ENCODE data around the gene ITCH. TPM values are rescaled to one million over a fixed set of nuclear protein-coding genes. Genes with fewer than 3 reads are reported as not detected.
"Not testable (repeated sequence)": the region's sequence is repeated elsewhere in the genome, so short reads cannot be mapped to it uniquely, and the experiment has no call there.

The ITCH gene
- polyA plus RNA-seq, 3 donors, result 40.9 to 54.4 (median 48.7) TPM

DNA sequence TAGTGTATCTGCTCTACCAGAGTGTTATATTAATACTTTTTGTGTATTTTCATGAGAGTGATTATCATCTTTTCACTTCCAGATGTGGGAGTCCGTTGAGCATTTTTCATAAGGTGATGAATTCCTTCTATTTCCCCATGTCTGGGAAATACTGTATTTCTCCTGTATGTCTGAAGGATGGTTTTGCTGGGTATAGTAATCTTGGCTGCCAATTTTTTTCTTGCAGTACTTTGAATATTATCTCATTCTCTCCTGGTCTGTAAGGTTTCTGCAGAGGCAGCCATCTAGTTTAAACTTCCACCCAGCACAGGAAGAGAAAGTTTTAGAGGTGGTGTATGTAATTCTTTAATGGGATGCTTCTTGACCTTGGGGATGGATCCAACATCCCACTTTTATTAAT, 137.8 kb downstream of the ITCH start:
- no peak for DNase-seq

DNA sequence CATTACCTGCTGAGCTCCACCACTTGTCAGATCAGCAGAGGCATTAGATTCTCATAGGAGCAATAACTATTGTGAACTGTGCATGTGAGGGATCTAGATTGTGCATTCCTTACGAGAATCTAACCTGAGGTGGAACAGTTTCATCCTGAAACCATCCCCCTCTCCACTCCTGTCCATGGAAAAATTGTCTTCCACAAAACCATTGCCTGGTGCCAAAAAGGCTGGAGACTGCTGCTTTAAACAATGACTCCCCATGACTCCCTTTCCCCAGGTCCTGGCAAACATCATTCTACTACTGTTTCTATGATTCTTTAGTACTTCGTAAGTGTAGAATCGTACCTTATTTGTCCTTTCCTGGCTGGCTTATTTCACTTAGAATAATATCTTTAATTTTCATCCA, 143.4 kb downstream of the ITCH start:
- DNase-seq, result no peak

DNA sequence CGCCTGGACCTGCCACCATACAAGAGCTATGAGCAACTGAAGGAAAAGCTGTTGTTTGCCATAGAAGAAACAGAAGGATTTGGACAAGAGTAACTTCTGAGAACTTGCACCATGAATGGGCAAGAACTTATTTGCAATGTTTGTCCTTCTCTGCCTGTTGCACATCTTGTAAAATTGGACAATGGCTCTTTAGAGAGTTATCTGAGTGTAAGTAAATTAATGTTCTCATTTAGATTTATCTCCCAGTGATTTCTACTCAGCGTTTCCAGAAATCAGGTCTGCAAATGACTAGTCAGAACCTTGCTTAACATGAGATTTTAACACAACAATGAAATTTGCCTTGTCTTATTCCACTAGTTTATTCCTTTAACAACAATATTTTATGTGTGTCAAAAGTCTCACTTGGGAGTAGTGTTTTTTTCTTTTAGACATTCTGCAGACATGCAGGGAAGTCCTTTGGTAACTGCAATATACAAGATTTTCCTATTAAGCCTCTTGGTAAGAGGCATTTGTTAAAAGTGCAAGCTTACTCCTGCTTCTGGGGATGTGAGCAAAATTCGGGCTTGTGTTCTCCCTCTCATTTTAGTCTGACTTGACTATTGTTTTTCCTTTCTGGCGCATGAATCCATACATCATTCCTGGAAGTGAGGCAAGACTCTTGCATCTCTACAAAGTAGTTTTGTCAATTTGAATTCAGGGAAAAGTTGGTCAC, 144.8 kb downstream of the ITCH start:
- no peak for DNase-seq

DNA sequence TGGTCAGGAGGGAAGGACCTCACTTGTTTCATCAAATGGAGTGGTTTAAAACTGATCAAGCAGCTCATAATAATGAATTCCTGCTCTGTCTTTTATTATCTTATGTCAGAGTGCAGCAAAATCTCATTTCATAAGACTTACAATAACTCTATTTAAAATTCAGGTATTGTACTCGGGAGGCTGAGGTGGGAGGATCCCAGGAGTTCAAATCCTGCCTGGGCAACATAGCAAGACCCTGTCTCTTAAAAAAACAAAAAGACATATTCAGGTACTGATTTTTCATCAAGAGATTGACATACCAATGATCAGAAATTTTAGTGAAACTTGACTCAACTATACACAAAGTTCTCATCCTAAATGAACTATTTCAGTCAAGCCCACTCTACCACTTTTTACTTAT, 147.5 kb downstream of the ITCH start:
- DNase-seq, result no peak

DNA sequence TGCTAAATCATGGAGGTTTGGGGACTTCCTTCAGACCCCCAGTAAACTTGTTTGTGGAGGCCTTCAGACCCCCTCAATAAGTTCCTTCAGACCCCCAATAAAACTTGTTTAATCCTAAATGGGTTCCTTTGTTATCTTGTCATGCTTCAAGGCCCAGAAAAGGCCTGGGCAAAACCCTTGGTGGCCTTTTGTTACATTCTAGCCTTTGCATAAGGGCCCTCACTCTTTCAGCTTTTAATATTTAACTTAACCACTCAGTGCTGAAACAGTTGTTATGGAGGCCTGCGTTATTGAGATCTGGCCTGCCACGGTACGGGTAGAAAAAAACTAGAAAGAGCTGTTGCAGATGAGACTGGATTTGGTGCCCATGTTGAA, 148.8 kb downstream of the ITCH start:
- no peak for DNase-seq

DNA sequence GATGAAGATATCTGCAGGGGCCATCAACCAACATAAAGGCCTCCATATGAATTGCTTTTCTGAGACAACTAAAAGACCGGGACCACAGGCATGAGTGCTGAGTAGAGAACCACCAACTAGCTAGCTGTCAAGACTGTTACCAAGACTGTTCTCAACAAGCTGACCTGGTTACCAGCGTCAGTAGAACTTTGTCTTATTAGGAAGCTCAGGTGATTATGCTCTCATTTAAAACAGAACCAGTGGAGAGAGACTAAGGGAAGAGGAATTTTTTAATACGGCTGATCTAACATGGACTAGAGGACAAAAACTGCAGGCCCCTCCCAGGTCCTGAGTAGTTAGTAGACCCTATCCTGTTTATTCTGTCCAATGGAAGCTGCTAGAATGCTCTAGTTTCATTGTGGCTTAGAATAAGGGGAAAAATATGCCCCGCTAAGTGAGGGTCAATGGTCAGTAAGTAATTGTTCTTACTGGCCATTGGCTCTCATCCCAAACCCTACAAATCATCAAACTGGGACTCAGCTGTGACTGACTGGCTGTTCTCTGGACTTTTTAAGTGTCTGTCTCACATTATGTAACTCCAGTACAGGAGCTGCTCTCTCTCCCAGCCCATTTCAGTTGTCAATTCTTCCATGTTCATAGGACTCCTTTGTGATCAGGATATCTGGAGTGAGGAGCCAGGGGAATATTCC, 149.3 kb downstream of the ITCH start:
- DNase-seq, result no peak

DNA sequence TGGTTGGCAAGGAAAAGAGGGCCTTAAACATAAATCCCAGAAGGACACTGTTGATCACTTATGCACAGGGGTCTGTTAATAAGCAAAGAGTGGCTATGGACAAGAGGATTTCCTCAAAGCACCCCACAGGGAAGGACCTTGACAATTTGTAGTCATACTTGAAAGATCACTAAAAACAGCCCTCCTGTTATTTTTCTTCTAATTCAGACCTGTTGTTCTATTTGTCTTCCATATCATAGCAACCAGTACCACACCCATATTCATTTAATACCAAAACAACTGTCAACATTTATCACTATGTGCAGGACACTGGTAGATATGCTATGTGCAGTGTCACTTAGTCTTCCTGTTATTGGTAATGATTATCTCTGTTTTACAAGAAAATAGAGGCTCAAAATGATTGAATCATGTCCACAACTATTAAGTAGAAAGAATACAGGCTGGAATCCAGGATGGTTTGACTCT, 149.9 kb downstream of the ITCH start:
- no peak for DNase-seq

DNA sequence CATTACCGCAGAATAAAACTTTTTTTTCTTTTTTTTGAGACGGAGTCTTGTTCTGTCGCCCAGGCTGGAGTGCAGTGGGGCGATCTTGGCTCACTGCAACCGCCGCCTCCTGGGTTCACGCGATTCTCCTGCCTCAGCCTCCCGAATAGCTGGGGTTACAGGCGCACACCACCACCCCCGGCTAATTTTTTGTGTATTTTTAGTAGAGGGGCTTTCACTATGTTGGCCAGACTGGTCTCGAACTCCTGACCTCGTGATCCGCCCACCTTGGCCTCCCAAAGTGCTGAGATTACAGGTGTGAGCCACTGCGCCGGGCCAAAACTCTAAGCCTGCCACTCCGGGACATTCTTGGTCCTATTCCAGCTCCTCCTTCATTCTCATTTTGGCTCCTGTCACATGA, 151.0 kb downstream of the ITCH start:
- DNase-seq, result not testable (repeated sequence)

DNA sequence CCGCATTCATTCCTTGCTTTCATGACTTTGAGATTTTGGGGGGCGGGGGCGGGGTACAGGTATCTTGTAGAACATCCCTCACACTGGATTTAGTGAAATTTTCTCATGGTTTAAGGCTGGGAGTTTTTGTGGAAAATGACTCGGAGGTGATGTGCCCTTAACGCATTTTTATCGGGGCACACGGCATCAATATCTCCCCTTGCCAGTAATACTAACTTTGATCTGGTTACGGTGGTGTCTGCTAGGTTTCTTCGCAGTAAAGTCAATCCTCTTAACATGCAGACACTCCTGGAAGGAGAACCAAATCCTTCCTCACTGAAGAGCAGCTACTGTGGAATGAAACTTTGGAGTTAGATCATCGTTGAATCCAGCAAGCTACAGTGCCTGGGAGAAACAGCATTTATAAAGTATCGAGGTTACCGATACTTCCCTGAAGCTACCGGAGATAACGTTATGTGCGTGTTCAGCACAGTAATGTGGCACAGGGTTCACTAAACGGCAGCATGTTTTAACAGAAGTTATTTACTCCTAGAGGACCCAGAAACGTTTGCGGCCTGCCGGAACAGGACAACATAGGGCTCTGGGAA, 151.9 kb downstream of the ITCH start:
- no peak for DNase-seq

DNA sequence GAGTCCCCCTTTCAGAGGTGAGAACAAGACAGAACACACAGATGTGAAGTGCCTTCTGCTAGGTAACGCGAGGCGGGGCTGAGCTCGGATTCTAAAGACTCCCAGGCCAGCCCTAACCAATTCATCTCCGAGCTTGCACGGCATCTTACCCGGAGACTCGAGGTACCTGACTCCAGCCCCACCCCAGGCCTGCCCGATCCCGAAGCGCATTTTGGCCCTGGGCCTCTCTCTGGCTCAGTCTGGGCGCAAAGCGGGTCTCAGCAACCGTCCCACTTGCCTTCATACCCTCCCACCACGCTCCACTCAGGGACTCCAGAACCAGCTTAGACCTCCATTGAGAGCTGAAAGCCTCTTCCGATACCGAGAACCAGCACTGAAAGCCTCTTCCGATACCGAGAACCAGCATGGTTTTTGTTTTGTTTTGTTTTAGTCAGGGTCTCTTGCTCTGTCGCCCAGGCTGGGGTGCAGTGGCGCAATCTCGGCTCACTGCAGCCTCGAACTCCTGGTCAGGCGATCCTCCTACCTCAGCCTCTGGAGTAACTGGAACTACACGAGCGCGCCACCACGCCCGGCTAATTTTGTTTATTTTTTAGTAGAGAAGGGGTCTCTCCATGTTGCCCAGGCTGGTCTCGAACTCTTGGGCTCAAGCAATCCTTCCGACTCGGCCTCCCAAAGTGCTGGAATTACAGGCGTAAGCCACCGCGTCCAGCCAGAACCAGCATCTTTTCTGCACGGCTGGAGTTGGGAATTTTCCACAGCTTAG, 152.6 kb downstream of the ITCH start:
- peak; percentile 68 for DNase-seq

DNA sequence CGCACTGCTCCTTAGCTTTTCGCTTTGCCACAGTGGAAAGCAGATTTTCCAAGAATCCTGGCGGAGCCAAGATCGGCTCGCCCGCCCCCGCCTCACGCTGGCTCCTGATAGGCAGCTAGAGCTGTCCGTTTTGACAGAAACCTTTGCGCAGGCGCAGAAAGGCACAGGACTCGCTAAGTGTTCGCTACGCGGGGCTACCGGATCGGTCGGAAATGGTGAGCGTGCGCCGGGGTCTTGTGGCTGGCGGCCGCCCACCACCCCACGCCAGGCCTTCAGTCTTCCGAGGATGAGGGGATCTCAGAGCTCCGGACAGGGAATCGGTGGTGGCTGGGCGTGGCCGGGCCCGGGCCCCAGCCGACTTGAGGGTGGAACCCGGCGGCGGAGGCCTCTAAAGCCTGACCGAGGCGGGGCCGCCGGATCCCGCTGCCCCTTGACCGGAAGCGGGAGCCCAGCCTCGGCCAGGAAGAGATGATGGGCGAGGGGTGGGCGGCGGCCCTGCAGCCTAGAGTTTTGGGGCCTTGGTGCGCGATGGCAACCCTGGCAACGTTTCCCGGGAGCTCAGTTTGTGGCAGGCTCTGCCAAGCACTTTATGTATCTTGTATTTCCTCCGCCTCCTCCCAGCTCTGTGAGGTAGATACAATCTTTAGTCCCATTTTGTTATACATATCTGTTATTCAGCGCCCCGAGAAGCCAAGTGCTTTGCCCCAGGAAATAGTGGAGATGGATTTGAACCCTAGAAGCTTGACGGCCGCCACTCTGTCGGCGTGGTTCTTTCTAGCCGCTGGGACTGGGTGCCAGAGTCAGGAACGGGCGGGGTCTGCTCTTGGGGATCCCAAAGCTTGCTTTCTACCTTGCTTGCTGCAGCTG, 153.4 kb downstream of the ITCH start, which contains the start of gene DYNLRB1:
Gene DYNLRB1 (plus strand): TSS at position 176 of the 867 bp plus-strand sequence. CDS start 37 bp downstream, at position 213.
- peak; percentile 98 for DNase-seq

DNA sequence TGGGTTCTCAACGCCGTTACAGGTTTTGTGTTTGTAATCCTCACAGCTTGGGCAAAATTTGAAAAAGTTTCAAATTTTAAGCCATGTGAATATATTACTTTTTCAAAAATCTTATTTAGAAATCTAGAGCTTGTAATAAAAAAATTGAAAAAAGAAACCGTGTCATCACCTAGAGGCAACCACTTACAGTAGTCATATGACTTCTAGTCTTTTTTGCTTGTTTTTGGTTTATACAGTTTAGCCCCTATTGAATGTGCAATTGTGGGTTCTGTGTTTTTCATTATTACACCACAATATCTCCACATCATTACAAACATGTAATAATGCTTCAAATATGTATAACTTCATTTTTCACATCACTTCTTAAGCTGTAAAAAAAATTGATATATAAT, 154.0 kb downstream of the ITCH start:
- DNase-seq, result no peak

DNA sequence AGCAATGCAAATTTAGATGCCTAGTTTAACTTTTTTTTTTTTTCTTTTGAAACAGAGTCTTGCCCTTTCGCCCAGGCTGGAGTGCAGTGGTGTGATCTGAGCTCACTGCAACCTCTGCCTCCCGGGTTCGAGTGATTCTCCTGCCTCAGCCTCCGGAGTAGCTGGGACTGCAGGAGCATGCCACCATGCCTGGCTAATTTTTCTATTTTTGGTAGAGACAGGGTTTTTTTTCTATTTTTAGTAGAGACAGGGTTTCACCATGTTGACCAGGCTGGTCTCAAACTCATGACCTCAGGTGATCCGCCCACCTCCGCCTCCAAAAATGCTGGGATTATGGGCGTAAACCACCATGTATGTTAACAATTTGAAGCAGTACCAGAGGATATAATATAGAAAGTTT, 155.8 kb downstream of the ITCH start:
- not testable (repeated sequence) for DNase-seq

DNA sequence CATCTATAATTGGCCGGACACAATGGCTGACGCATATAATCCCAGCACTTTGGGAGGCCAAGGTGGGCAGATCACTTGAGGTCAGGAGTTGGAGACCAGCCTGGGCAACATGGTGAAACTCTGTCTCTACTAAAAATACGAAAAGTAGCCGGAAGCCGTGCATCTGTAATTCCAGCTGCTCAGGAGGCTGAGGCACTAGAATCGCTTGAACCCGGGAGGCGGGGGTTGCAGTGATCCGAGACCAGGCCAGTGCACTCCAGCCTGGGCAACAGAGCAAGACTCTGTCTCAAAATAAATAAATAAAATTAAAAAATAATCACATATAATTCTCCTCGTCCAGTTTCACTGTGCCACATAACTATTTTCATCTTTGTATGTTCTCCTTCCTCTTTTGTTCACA, 156.8 kb downstream of the ITCH start:
- not testable (repeated sequence) for DNase-seq

DNA sequence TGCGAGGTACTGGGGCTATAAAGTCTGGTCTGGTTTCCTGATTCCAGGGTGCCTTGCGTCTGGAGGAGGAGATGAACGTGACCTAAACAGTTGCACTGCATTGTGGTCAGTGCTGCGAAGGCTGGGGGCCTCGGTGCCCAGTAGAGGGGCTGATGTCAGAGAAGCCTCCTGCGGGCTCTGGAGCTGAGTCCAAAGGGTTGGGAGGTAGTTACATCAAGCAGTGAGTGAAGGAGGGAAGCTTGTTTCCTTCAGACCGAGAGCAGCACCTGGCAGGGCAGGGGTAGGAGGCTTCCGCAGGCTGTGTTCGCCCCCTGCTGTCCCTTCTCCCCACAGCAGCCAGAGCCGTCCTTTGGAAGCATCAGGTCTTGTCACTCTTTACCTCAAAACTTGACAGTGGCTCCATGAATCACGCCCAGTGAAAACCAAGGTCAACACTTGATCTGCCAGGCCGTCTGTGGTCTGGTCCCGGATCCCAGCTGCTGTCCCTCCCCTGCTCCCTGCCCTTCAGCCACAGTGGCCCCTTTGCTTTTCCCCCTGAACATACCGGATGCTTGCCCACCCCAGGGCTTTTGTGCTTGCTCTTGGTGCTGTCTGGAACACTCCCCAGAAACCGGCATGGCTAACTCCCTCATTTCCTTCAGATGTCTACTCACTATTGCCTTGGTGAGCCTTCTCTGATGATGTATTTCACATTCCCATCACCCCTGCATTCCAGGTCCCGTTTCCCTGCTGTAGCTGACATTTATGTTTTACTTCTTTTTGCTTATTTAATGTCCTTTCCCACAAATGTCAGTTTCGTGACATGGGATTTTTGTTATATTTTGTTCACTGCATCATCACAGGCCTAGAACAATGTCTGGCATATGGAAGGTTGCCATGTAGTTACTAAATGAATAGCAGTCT, 160.1 kb downstream of the ITCH start:
- DNase-seq, result no peak

DNA sequence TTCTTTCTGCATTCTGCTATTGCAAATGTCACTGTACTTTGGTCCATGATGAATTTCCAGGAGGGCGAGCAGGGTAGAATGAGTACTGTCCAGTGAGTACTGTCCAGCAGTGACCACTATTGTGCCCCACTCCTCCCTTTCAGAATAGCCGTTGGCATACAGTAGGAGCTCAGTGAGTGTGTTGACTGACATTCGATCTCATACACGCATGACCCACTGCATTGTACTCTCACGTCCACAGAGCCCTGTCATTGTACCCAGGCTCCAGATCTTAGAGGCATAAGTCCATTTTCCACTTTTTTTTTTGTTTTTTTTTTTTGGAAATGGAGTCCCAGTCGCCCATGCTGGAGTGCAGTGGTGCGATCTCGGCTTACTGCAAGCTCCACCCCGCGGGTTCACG, 161.4 kb downstream of the ITCH start:
- DNase-seq, result no peak

DNA sequence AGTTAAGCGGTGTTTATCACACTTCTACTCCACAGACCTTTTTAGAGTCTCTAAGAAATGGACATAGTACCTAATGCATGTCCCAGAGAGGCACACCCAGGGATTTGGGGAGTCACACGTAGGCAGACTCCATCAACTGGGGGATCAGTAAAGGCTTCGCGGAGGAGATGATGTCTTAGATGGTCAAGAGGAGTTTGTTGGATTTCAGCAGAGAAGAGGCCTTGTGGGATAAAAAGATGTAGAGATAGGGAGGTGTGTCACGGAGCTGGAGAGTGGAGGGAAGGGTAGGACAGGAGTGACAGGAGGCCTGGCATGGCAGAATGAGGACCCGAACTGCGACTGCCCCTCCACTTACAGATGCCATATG, 162.3 kb downstream of the ITCH start:
- DNase-seq, result no peak

DNA sequence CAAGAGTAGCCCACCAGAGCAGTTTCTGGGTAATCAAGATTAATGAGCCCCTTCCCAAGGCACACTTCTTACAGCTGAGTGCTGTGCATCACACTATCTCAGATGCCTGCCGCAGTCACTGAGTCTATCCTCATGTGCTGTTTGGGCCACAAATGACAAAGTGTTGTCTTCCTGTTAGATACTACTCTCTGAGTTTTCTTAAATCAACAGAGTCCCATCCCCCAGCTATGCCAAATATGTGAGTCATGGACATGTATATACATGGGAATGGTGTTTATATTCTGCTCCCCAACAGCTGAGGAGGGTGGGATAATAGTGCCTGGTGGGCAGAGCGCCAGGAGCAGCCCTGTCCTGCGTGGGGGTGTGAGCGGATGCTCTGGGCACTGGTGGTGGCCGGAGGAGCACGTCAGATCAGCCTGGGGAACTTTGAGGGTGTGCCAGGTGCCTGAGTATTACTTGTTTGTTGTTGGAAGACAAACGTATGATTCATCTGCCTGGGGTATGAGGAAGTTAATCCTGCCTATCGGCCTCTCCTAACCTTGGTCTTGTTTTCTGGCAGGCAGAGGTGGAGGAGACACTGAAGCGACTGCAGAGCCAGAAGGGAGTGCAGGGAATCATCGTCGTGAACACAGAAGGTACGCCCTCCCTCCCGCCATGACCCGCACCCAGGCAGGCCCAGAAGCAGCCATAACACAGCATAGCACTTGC, 162.8 kb downstream of the ITCH start:
- no peak for DNase-seq

DNA sequence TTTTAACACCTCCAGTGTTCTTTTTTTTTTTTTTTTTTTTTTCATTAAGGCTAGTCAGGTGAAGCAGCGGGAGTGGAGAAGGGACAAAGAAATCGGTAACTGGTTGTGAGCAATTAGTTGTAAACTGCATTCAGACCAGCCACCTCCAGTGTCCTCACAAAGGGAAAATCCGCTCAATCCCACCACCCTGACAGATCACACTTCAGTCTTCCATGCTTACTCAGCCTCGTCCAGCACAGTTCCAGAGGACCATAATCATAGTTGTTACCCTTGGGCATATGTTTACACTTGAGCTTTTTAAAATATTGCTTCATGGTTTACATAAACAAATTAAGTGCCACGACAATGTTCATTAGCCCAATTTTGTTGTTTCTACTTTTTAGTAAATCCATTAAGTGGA, 163.4 kb downstream of the ITCH start:
- DNase-seq, result no peak

DNA sequence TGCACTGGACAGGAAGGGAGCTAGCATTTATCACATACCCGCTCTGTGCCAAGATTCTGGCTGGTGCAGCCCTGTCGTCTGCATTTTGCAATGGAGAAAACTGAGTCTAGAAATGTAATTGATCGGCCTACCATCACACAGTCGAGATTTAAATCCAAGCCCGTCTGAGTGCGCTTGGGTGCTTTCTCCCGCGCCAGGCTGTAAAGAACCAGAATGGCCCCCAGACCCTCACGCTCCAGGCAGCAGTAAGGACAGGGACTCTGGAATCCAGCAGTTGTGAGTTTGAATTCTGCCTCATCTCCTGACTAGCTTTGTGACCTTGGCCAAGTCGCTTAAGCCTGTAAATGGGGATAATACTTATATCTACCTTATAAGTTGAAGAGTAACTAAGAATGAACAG, 163.9 kb downstream of the ITCH start:
- DNase-seq, result no peak
